ENCODE measurements around the gene RNF19B.

GRCh38 chr1:32949519-32949918 is 15.1 kb downstream of the RNF19B start:
- TF ChIP-seq CTCF (IDR thresholded peaks at IDR 0.05; ENCODE audit: low read length) (no peak), EZH2 (optimal IDR thresholded peaks at IDR 0.05; ENCODE audit: low read depth, low read length) (no peak), EZH2phosphoT487 (IDR thresholded peaks at IDR 0.05; ENCODE audit: low read length) (no peak)

All from MM.1S (cell line).